ENCODE data around the gene NFATC1.

The NFATC1 gene

GRCh38 chr18:79528846-79529245 lies 133.1 kb downstream of the NFATC1 start:
- Histone ChIP-seq H3K4me3 (ENCODE audit: low read depth in 1 of 2, low read length in 2 of 2) (no peak overlapping the region), H3K9me3 (ENCODE audit: control insufficient read depth in 1 of 2, low read length in 2 of 2) (no peaks in the 10 kb centered on the region), H3K4me1 (ENCODE audit: control insufficient read depth in 1 of 2, insufficient read depth in 2 of 2, low read length in 2 of 2) (peaks cover 0 to 14% of the 10 kb centered on the region in 2 donors), H3K27me3 (ENCODE audit: low read depth, low read length) (no peaks in the 10 kb centered on the region), H3K27ac (ENCODE audit: low read length) (no peak overlapping the region), H3K36me3 (ENCODE audit: control insufficient read depth in 1 of 2, insufficient read depth in 2 of 2, low read length in 2 of 2) (peaks cover 7 to 9% of the 10 kb centered on the region in 2 donors)

GRCh38 chr18:79529296-79529695 lies 133.6 kb downstream of the NFATC1 start:
- Histone ChIP-seq H3K27ac (ENCODE audit: low read length) (no peak overlapping the region), H3K36me3 (ENCODE audit: control insufficient read depth in 1 of 2, insufficient read depth in 2 of 2, low read length in 2 of 2) (peaks cover 7 to 9% of the 10 kb centered on the region in 2 donors), H3K27me3 (ENCODE audit: low read depth, low read length) (no peaks in the 10 kb centered on the region)

GRCh38 chr18:79529991-79530390 lies 134.3 kb downstream of the NFATC1 start:
- Histone ChIP-seq H3K27me3 (ENCODE audit: low read depth, low read length) (no peaks in the 10 kb centered on the region), H3K4me1 (ENCODE audit: control insufficient read depth in 1 of 2, insufficient read depth in 2 of 2, low read length in 2 of 2) (peaks cover 0 to 14% of the 10 kb centered on the region in 2 donors), H3K36me3 (ENCODE audit: control insufficient read depth in 1 of 2, insufficient read depth in 2 of 2, low read length in 2 of 2) (peaks cover 7 to 9% of the 10 kb centered on the region in 2 donors), H3K9me3 (ENCODE audit: control insufficient read depth in 1 of 2, low read length in 2 of 2) (no peaks in the 10 kb centered on the region), H3K4me3 (ENCODE audit: low read depth in 1 of 2, low read length in 2 of 2) (no peak overlapping the region), H3K27ac (ENCODE audit: low read length) (no peak overlapping the region)

More at GRCh38 chr18:79529296-79529695, 133.6 kb downstream of the NFATC1 start:
- H3K4me1 ChIP-seq (ENCODE audit: control insufficient read depth in 1 of 2, insufficient read depth in 2 of 2, low read length in 2 of 2) = peaks cover 0 to 14% of the 10 kb centered on the region in 2 donors
- no peak overlapping the region for H3K4me3 ChIP-seq (ENCODE audit: low read depth in 1 of 2, low read length in 2 of 2)
- no peaks in the 10 kb centered on the region for H3K9me3 ChIP-seq (ENCODE audit: control insufficient read depth in 1 of 2, low read length in 2 of 2)

GRCh38 chr18:79530821-79531220 lies 135.1 kb downstream of the NFATC1 start:
- Histone ChIP-seq H3K9me3 (ENCODE audit: control insufficient read depth in 1 of 2, low read length in 2 of 2) (no peaks in the 10 kb centered on the region), H3K4me1 (ENCODE audit: control insufficient read depth in 1 of 2, insufficient read depth in 2 of 2, low read length in 2 of 2) (peaks cover 0 to 10% of the 10 kb centered on the region in 2 donors), H3K4me3 (ENCODE audit: low read depth in 1 of 2, low read length in 2 of 2) (no peak overlapping the region), H3K27me3 (ENCODE audit: low read depth, low read length) (no peaks in the 10 kb centered on the region), H3K27ac (ENCODE audit: low read length) (no peak overlapping the region), H3K36me3 (ENCODE audit: control insufficient read depth in 1 of 2, insufficient read depth in 2 of 2, low read length in 2 of 2) (peaks cover 7 to 9% of the 10 kb centered on the region in 2 donors)

GRCh38 chr18:79531386-79531785 lies 135.7 kb downstream of the NFATC1 start:
- Histone ChIP-seq H3K4me1 (ENCODE audit: control insufficient read depth in 1 of 2, insufficient read depth in 2 of 2, low read length in 2 of 2) (peaks cover 0 to 5% of the 10 kb centered on the region in 2 donors), H3K27me3 (ENCODE audit: low read depth, low read length) (no peaks in the 10 kb centered on the region), H3K27ac (ENCODE audit: low read length) (no peak overlapping the region), H3K9me3 (ENCODE audit: control insufficient read depth in 1 of 2, low read length in 2 of 2) (no peaks in the 10 kb centered on the region), H3K4me3 (ENCODE audit: low read depth in 1 of 2, low read length in 2 of 2) (no peak overlapping the region), H3K36me3 (ENCODE audit: control insufficient read depth in 1 of 2, insufficient read depth in 2 of 2, low read length in 2 of 2) (peaks cover 7 to 9% of the 10 kb centered on the region in 2 donors)

GRCh38 chr18:79531926-79532312 lies 136.2 kb downstream of the NFATC1 start:
- Histone ChIP-seq H3K36me3 (ENCODE audit: control insufficient read depth in 1 of 2, insufficient read depth in 2 of 2, low read length in 2 of 2) (peaks cover 7 to 9% of the 10 kb centered on the region in 2 donors), H3K4me1 (ENCODE audit: control insufficient read depth in 1 of 2, insufficient read depth in 2 of 2, low read length in 2 of 2) (no peaks in the 10 kb centered on the region)

GRCh38 chr18:79532313-79533007 lies 136.7 kb downstream of the NFATC1 start:
- H3K27ac ChIP-seq (ENCODE audit: low read length) = no peak overlapping the region
- no peaks in the 10 kb centered on the region for H3K4me1 ChIP-seq (ENCODE audit: control insufficient read depth in 1 of 2, insufficient read depth in 2 of 2, low read length in 2 of 2)
- no peaks in the 10 kb centered on the region for H3K9me3 ChIP-seq (ENCODE audit: control insufficient read depth in 1 of 2, low read length in 2 of 2)
- H3K27me3 ChIP-seq (ENCODE audit: low read depth, low read length) = no peaks in the 10 kb centered on the region
- peaks cover 7 to 9% of the 10 kb centered on the region in 2 donors for H3K36me3 ChIP-seq (ENCODE audit: control insufficient read depth in 1 of 2, insufficient read depth in 2 of 2, low read length in 2 of 2)
- no peak overlapping the region for H3K4me3 ChIP-seq (ENCODE audit: low read depth in 1 of 2, low read length in 2 of 2)

More at GRCh38 chr18:79531926-79532312, 136.2 kb downstream of the NFATC1 start:
- Histone ChIP-seq H3K4me3 (ENCODE audit: low read depth in 1 of 2, low read length in 2 of 2) (no peak overlapping the region), H3K9me3 (ENCODE audit: control insufficient read depth in 1 of 2, low read length in 2 of 2) (no peaks in the 10 kb centered on the region), H3K27me3 (ENCODE audit: low read depth, low read length) (no peaks in the 10 kb centered on the region), H3K27ac (ENCODE audit: low read length) (no peak overlapping the region)

GRCh38 chr18:79533146-79533545 lies 137.4 kb downstream of the NFATC1 start:
- Histone ChIP-seq H3K4me1 (ENCODE audit: control insufficient read depth in 1 of 2, insufficient read depth in 2 of 2, low read length in 2 of 2) (no peaks in the 10 kb centered on the region), H3K4me3 (ENCODE audit: low read depth in 1 of 2, low read length in 2 of 2) (no peak overlapping the region), H3K27ac (ENCODE audit: low read length) (no peak overlapping the region), H3K36me3 (ENCODE audit: control insufficient read depth in 1 of 2, insufficient read depth in 2 of 2, low read length in 2 of 2) (peaks cover under 1 to 7% of the 10 kb centered on the region in 2 donors), H3K27me3 (ENCODE audit: low read depth, low read length) (no peaks in the 10 kb centered on the region), H3K9me3 (ENCODE audit: control insufficient read depth in 1 of 2, low read length in 2 of 2) (no peaks in the 10 kb centered on the region)

- no peak overlapping the region for H3K4me3 ChIP-seq (ENCODE audit: low read depth in 1 of 2, low read length in 2 of 2)
- peaks cover 0 to 4% of the 10 kb centered on the region in 2 donors for H3K36me3 ChIP-seq (ENCODE audit: control insufficient read depth in 1 of 2, insufficient read depth in 2 of 2, low read length in 2 of 2)
- H3K4me1 ChIP-seq (ENCODE audit: control insufficient read depth in 1 of 2, insufficient read depth in 2 of 2, low read length in 2 of 2) = no peaks in the 10 kb centered on the region
- no peaks in the 10 kb centered on the region for H3K9me3 ChIP-seq (ENCODE audit: control insufficient read depth in 1 of 2, low read length in 2 of 2)
- H3K27me3 ChIP-seq (ENCODE audit: low read depth, low read length) = no peaks in the 10 kb centered on the region
- no peak overlapping the region for H3K27ac ChIP-seq (ENCODE audit: low read length)
Measured at GRCh38 chr18:79533591-79533990, 137.9 kb downstream of the NFATC1 start.

- Histone ChIP-seq H3K4me1 (ENCODE audit: control insufficient read depth in 1 of 2, insufficient read depth in 2 of 2, low read length in 2 of 2) (no peaks in the 10 kb centered on the region), H3K27ac (ENCODE audit: low read length) (no peak overlapping the region), H3K27me3 (ENCODE audit: low read depth, low read length) (no peaks in the 10 kb centered on the region), H3K9me3 (ENCODE audit: control insufficient read depth in 1 of 2, low read length in 2 of 2) (no peaks in the 10 kb centered on the region), H3K4me3 (ENCODE audit: low read depth in 1 of 2, low read length in 2 of 2) (no peak overlapping the region), H3K36me3 (ENCODE audit: control insufficient read depth in 1 of 2, insufficient read depth in 2 of 2, low read length in 2 of 2) (peaks cover 0 to 4% of the 10 kb centered on the region in 2 donors)
Measured at GRCh38 chr18:79534356-79534755, 138.6 kb downstream of the NFATC1 start.

GRCh38 chr18:79537758-79538157 lies 142.0 kb downstream of the NFATC1 start:
- Histone ChIP-seq H3K27ac (ENCODE audit: low read length) (no peak overlapping the region), H3K27me3 (ENCODE audit: low read depth, low read length) (no peaks in the 10 kb centered on the region), H3K9me3 (ENCODE audit: control insufficient read depth in 1 of 2, low read length in 2 of 2) (no peaks in the 10 kb centered on the region), H3K36me3 (ENCODE audit: control insufficient read depth in 1 of 2, insufficient read depth in 2 of 2, low read length in 2 of 2) (peaks cover 0 to 4% of the 10 kb centered on the region in 2 donors), H3K4me3 (ENCODE audit: low read depth in 1 of 2, low read length in 2 of 2) (no peak overlapping the region), H3K4me1 (ENCODE audit: control insufficient read depth in 1 of 2, insufficient read depth in 2 of 2, low read length in 2 of 2) (no peaks in the 10 kb centered on the region)

- Histone ChIP-seq H3K27ac (ENCODE audit: low read length) (no peak overlapping the region), H3K4me3 (ENCODE audit: low read depth in 1 of 2, low read length in 2 of 2) (no peak overlapping the region), H3K36me3 (ENCODE audit: control insufficient read depth in 1 of 2, insufficient read depth in 2 of 2, low read length in 2 of 2) (peaks cover 0 to 4% of the 10 kb centered on the region in 2 donors), H3K27me3 (ENCODE audit: low read depth, low read length) (no peaks in the 10 kb centered on the region), H3K9me3 (ENCODE audit: control insufficient read depth in 1 of 2, low read length in 2 of 2) (no peaks in the 10 kb centered on the region), H3K4me1 (ENCODE audit: control insufficient read depth in 1 of 2, insufficient read depth in 2 of 2, low read length in 2 of 2) (no peaks in the 10 kb centered on the region)
Measured at GRCh38 chr18:79538635-79539034, 142.9 kb downstream of the NFATC1 start.
